Neuronal stem cell (in vitro differentiated cells): ENCODE data around the gene SEMA3D.

Experiments
- DNase-seq: peaks from one replicate; pipeline ENCODE4 v3.0.0-alpha.2; 2013; ENCODE audit warnings: low spot score
- H2AFZ ChIP-seq: one replicate; pipeline ENCODE4 v1.6.1; 2013; ENCODE audit warnings: mild to moderate bottlenecking, low read length, inconsistent platforms
- H2AK5ac ChIP-seq: 2 replicates; pipeline ENCODE4 v1.6.1; 2013; ENCODE audit warnings: low read depth, mild to moderate bottlenecking, inconsistent platforms, low read length, moderate library complexity, mixed read lengths
- H2BK120ac ChIP-seq: 2 replicates; pipeline ENCODE4 v1.6.1; 2013; ENCODE audit warnings: low read depth, mild to moderate bottlenecking, inconsistent platforms, low read length, moderate library complexity, mixed read lengths
- H2BK12ac ChIP-seq: one replicate; pipeline ENCODE4 v1.6.1; 2013; ENCODE audit warnings: low read length, inconsistent platforms
- H2BK15ac ChIP-seq: 2 replicates; pipeline ENCODE4 v1.6.1; 2013; ENCODE audit warnings: mild to moderate bottlenecking, low read length, inconsistent platforms, mixed read lengths
- H2BK5ac ChIP-seq: one replicate; pipeline ENCODE4 v1.6.1; 2013; ENCODE audit warnings: inconsistent platforms, mild to moderate bottlenecking, low read length, moderate library complexity
- H3K14ac ChIP-seq: one replicate; pipeline ENCODE4 v1.6.1; 2013; ENCODE audit warnings: low read length, inconsistent platforms
- H3K18ac ChIP-seq: 2 replicates; pipeline ENCODE4 v1.6.1; 2013; ENCODE audit warnings: low read length, inconsistent platforms
- H3K23ac ChIP-seq: 2 replicates; pipeline ENCODE4 v1.6.1; 2013; ENCODE audit warnings: low read depth, mild to moderate bottlenecking, mixed read lengths, low read length, inconsistent platforms; ENCODE audit not compliant: poor library complexity
- H3K27ac ChIP-seq: replicated peaks from 3 replicates; pipeline ENCODE4 v1.5.1; 2013; ENCODE audit warnings: low read length, inconsistent platforms
- H3K27me3 ChIP-seq, 3 experiments: 2 replicates each; pipeline ENCODE4 v1.6.1; 2013; ENCODE audit warnings: low read length in 3 of 3, mild to moderate bottlenecking in 2 of 3, inconsistent platforms in 1 of 3, low read depth in 1 of 3, mixed read lengths in 1 of 3, moderate library complexity in 1 of 3; ENCODE audit not compliant: control insufficient read depth in 3 of 3, insufficient read depth in 3 of 3
- H3K36me3 ChIP-seq, 2 donors: replicated peaks in 1 of 2; 2 replicates each; pipeline ENCODE4 v1.6.1; 2013; ENCODE audit warnings: low read length in 2 of 2; ENCODE audit not compliant: control insufficient read depth in 2 of 2, insufficient read depth in 2 of 2
- H3K4ac ChIP-seq: 2 replicates; pipeline ENCODE4 v1.6.1; 2013; ENCODE audit warnings: inconsistent platforms, mild to moderate bottlenecking, low read length, moderate library complexity
- H3K4me1 ChIP-seq, 2 donors: 1 replicate in 1 of 2; 2 replicates in 1 of 2; pipeline ENCODE4 v1.6.1; 2013; ENCODE audit warnings: low read length in 2 of 2, low read depth in 1 of 2; ENCODE audit not compliant: control insufficient read depth in 2 of 2, insufficient read depth in 1 of 2
- H3K4me2 ChIP-seq: one replicate; pipeline ENCODE4 v1.6.1; 2013; ENCODE audit warnings: mild to moderate bottlenecking, low read length, inconsistent platforms; ENCODE audit not compliant: insufficient read depth, poor library complexity, severe bottlenecking
- H3K4me3 ChIP-seq, 2 donors: 2 replicates each; pipeline ENCODE4 v1.5.1; 2013; ENCODE audit warnings: low read length in 2 of 2, mild to moderate bottlenecking in 2 of 2, inconsistent platforms in 1 of 2, moderate library complexity in 1 of 2
- H3K79me1 ChIP-seq: one replicate; pipeline ENCODE4 v1.6.1; 2013; ENCODE audit warnings: low read depth, mild to moderate bottlenecking, inconsistent platforms, low read length, moderate library complexity
- H3K9ac ChIP-seq: one replicate; pipeline ENCODE4 v1.6.1; 2013; ENCODE audit warnings: mild to moderate bottlenecking, low read depth, low read length, inconsistent platforms; ENCODE audit not compliant: poor library complexity
- H3K9me3 ChIP-seq, 2 donors: replicated peaks in 1 of 2; 2 replicates each; pipeline versions ENCODE3 to v1.6.1; 2013; ENCODE audit warnings: low read length in 2 of 2, mild to moderate bottlenecking in 2 of 2, inconsistent platforms in 1 of 2, low read depth in 1 of 2, mixed read lengths in 1 of 2, moderate library complexity in 1 of 2; ENCODE audit not compliant: control insufficient read depth in 2 of 2, insufficient read depth in 1 of 2
- H4K8ac ChIP-seq: one replicate; pipeline ENCODE4 v1.6.1; 2013; ENCODE audit warnings: low read depth, mild to moderate bottlenecking, inconsistent platforms, low read length, moderate library complexity
- H4K91ac ChIP-seq: one replicate; pipeline ENCODE4 v1.6.1; 2013; ENCODE audit warnings: low read length, low read depth, mild to moderate bottlenecking, inconsistent platforms; ENCODE audit not compliant: poor library complexity
- WGBS, 2 donors: extraction: QIAGEN DNeasy Blood & Tissue Kit; methylation state at CpG; one replicate each; pipeline ENCODE4 v1.1.7; 2013; ENCODE audit warnings: missing lambda C conversion rate in 2 of 2, mixed read lengths in 1 of 2; ENCODE audit not compliant: insufficient read length in 2 of 2, insufficient replicate concordance in 1 of 2; ENCODE audit errors: extremely low coverage in 2 of 2; 5-methylcytosine and 5-hydroxymethylcytosine counted together

The SEMA3D gene

GRCh38 chr7:85102813-85103350, 84.0 kb downstream of the SEMA3D start:
- no peak overlapping the region for H2AK5ac ChIP-seq

GRCh38 chr7:85101347-85101746, 85.5 kb downstream of the SEMA3D start:
- Histone ChIP-seq H3K9me3 (no peaks in the 10 kb centered on the region), H3K14ac (no peak overlapping the region), H2AFZ (no peak overlapping the region), H3K4me1 (peaks cover 0 to 2% of the 10 kb centered on the region in 2 donors), H3K4me3 (no peak overlapping the region), H3K36me3 (no peaks in the 10 kb centered on the region), H3K27me3 (no peaks in the 10 kb centered on the region), H2BK12ac (no peak overlapping the region), H3K23ac (no peak overlapping the region), H2BK120ac (no peak overlapping the region), H4K91ac (no peak overlapping the region), H3K18ac (no peak overlapping the region), H3K4me2 (no peak overlapping the region), H3K4ac (no peak overlapping the region), H3K9ac (no peak overlapping the region), H3K79me1 (no peaks in the 10 kb centered on the region), H4K8ac (no peak overlapping the region), H2AK5ac (no peak overlapping the region), H2BK15ac (no peak overlapping the region), H3K27ac (no peak overlapping the region), H2BK5ac (no peak overlapping the region)
- WGBS, 2 donors, result no CpG with 5 or more reads among the region's 2 CpGs
- DNase-seq, result no peak

More at GRCh38 chr7:85102813-85103350, 84.0 kb downstream of the SEMA3D start:
- no peak overlapping the region for H2BK12ac ChIP-seq
- H2BK15ac ChIP-seq, result no peak overlapping the region
- no peak overlapping the region for H4K91ac ChIP-seq
- H3K23ac ChIP-seq, result no peak overlapping the region
- H3K36me3 ChIP-seq, result no peaks in the 10 kb centered on the region
- DNase-seq, result no peak
- no peak overlapping the region for H3K14ac ChIP-seq
- H3K9me3 ChIP-seq, result no peaks in the 10 kb centered on the region
- no peak overlapping the region for H4K8ac ChIP-seq
- no peak overlapping the region for H3K4ac ChIP-seq
- H3K79me1 ChIP-seq, result no peaks in the 10 kb centered on the region
- no peak overlapping the region for H2BK5ac ChIP-seq
- H2BK120ac ChIP-seq, result no peak overlapping the region
- WGBS, 2 donors, result no CpG with 5 or more reads among the region's 2 CpGs
- no peak overlapping the region for H3K4me2 ChIP-seq
- H3K27ac ChIP-seq, result no peak overlapping the region
- peaks cover 0 to 2% of the 10 kb centered on the region in 2 donors for H3K4me1 ChIP-seq
- no peak overlapping the region for H2AFZ ChIP-seq
- no peak overlapping the region for H3K9ac ChIP-seq
- H3K18ac ChIP-seq, result no peak overlapping the region
- no peaks in the 10 kb centered on the region for H3K27me3 ChIP-seq
- H3K4me3 ChIP-seq, result no peak overlapping the region

GRCh38 chr7:85097844-85098243, 89.0 kb downstream of the SEMA3D start:
- H2BK5ac ChIP-seq, result no peak overlapping the region
- H4K91ac ChIP-seq, result no peak overlapping the region
- H2BK120ac ChIP-seq, result no peak overlapping the region
- no peak overlapping the region for H3K4me3 ChIP-seq
- DNase-seq, result no peak
- H3K9me3 ChIP-seq, result no peaks in the 10 kb centered on the region
- no peaks in the 10 kb centered on the region for H3K27me3 ChIP-seq
- no peak overlapping the region for H2BK12ac ChIP-seq
- no peak overlapping the region for H3K4me2 ChIP-seq
- no peak overlapping the region for H3K4ac ChIP-seq
- H3K27ac ChIP-seq, result no peak overlapping the region
- no peak overlapping the region for H2AFZ ChIP-seq
- no peaks in the 10 kb centered on the region for H3K36me3 ChIP-seq
- H2BK15ac ChIP-seq, result no peak overlapping the region
- no peaks in the 10 kb centered on the region for H3K4me1 ChIP-seq
- no peak overlapping the region for H2AK5ac ChIP-seq
- H4K8ac ChIP-seq, result no peak overlapping the region
- no peak overlapping the region for H3K18ac ChIP-seq
- WGBS, 2 donors, result no CpG with 5 or more reads among the region's 1 CpG
- H3K79me1 ChIP-seq, result no peaks in the 10 kb centered on the region
- no peak overlapping the region for H3K23ac ChIP-seq
- no peak overlapping the region for H3K14ac ChIP-seq
- H3K9ac ChIP-seq, result no peak overlapping the region

- Histone ChIP-seq H3K4me3 (no peak overlapping the region), H3K27me3 (no peaks in the 10 kb centered on the region), H3K4me2 (no peak overlapping the region), H3K18ac (no peak overlapping the region), H3K9ac (no peak overlapping the region), H3K79me1 (no peaks in the 10 kb centered on the region), H3K14ac (no peak overlapping the region), H2BK12ac (no peak overlapping the region), H3K27ac (no peak overlapping the region), H3K4me1 (no peaks in the 10 kb centered on the region), H2BK15ac (no peak overlapping the region), H4K91ac (no peak overlapping the region), H3K23ac (no peak overlapping the region), H2AFZ (no peak overlapping the region), H2BK120ac (no peak overlapping the region), H2BK5ac (no peak overlapping the region), H3K9me3 (no peaks in the 10 kb centered on the region), H3K36me3 (no peaks in the 10 kb centered on the region), H3K4ac (no peak overlapping the region), H4K8ac (no peak overlapping the region), H2AK5ac (no peak overlapping the region)
- DNase-seq, result no peak
- WGBS, 2 donors, result no CpG with 5 or more reads among the region's 2 CpGs
Observed at GRCh38 chr7:85095806-85096205, 91.0 kb downstream of the SEMA3D start.
